Transverse colon (tissue), 3 donors: ENCODE measurements around the gene GBE1.

Experiments used
- CTCF ChIP-seq, 5 experiments: fragments of 200-600 bp in 3 of 5; fragments of 450-650 bp in 2 of 5; sonication (generic) in 3 of 5; IDR thresholded peaks; 1 replicate in 2 of 5; 2 replicates in 3 of 5; pipeline ENCODE4 v1.5.1; 2016 to 2017; ENCODE audit warnings: antibody characterized with exemption in 5 of 5, inconsistent platforms in 3 of 5, mild to moderate bottlenecking in 2 of 5, moderate library complexity in 1 of 5
- POLR2A ChIP-seq: fragments of 450-650 bp; IDR thresholded peaks from one replicate; pipeline ENCODE4 v1.6.1; 2016; ENCODE audit warnings: antibody characterized with exemption, mild to moderate bottlenecking, moderate library complexity

- no peak for TF ChIP-seq CTCF (IDR thresholded peaks at IDR 0.05)
- TF ChIP-seq POLR2A = no peak
Measured at GRCh38 chr3:81497572-81498251, 263.7 kb downstream of the GBE1 start.
